NCI-H2171 (cell line): Measurements from ENCODE around the gene ORMDL3.
"Not testable (repeated sequence)": the region's sequence is repeated elsewhere in the genome, so short reads cannot be mapped to it uniquely, and the experiment has no call there.

ENCODE experiments used
- DNase-seq: peaks from one replicate; lab custom pipeline; 2025; lab: John Stamatoyannopoulos, UW

ORMDL3 gene

DNA sequence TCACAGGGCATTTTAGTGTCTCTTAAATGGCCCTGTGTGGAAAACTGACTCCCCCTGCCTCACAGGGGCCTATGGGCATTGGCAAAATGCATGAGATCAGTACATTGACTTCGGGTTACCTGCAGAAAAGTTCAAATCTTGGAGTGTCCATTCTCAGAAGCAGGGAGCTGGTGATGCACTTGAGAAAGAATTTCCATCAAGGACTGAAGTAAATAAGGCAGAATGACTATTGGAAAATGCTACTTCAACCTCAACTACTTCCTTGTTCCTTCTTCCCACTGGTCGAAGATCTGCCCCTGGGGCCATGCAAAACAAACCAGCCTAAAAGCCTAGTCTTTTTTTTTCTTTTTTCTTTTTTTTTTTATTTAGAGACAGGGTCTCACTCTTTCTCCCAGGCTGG, 21.6 kb upstream of the ORMDL3 start:
- DNase-seq: no peak

DNA sequence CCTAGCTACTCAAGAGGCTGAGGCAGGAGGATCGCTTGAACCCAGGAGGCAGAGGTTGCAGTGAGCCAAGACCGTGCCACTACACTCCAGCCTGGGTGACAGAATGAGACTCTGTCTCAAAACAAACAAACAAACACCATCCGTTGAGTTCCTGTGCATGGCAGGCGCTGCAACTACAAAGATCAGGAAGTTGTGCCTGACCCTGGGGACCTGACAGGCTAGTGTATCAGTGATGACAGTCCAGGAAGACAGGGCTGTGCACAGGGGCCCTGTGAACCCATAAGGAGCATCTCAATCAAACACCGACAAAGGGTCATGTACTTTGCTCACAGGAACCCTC, 21.1 kb upstream of the ORMDL3 start:
- not testable (repeated sequence) for DNase-seq

DNA sequence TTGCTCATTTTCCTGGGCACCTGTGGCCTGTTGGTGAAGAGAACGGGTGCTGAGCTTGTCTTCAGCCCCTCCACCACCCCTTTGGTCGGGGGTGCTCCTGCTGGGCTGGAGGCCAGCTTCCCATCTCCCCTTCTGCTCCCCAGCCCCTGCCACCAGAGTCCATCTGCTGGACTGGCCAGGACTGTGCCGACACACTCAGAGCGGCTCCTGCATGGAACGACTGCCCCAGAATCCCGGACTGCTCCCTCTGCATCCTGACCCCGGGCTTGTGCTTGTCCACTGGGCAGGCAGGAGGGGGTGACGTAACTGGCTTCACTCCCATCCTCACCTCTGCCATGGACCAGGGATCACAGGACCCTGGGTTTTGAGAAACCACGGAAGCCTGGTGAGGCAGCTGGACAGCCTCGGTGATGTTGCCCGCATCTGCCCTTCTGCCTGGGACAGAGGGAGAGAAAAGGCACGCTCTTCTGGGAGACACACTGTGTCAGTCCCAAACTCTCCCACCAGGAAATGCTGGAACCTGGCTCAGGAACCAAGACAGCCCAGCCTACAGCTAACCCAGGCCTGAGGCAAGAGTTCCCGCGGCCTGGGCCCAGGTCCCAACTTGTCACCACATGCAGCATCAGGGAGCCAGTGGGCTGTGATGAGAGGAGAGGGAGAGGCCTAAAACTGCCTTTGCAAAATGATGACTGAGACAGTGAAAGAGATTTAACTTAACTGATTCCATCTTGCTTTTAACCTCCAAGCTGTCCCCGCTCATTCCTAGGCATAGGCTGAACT, 19.3 kb upstream of the ORMDL3 start:
- no peak for DNase-seq

DNA sequence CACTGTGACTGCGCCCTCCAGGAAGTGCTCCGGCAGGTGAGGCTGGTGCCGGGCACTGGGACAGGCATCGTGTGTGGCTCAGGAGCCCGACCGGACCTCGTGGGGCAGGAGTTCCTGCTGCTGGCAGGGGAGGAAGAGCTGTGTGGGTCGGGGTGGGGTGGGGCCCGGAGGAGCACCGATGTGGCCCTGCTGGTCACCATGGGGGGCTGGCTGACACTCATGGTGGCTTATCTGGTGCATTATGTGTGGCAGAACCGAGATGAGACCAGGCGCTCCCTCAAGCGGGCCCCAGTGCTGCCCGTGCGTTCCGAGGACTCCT, 17.0 kb upstream of the ORMDL3 start:
- no peak for DNase-seq

DNA sequence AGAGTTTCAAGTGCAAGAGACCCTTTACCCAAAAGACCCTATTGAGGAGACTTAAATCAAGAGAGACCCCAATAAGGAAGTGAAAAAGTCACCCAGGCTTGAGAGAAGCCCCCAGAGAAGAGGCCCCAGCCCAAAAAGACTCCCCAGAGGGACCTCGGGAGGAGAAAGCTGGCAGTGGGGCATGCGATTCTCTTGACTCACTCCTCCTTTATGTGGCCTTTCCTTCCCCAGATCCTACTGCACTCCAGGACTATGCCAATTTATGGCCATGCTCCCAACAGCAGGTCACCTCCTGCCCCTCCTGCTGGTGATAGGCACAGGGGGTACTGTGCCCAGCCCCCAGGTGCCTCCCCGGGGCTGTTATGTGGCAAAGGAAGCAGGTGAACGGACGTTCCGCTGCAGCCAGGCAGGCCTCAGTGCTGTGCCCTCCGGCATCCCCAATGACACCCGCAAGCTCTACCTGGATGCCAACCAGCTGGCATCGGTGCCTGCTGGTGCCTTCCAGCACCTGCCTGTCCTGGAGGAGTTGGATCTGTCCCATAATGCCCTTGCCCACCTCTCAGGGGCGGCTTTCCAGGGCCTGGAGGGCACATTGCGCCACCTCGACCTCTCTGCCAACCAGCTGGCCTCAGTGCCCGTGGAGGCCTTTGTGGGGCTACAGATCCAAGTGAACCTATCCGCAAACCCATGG, 16.4 kb upstream of the ORMDL3 start:
- no peak for DNase-seq

DNA sequence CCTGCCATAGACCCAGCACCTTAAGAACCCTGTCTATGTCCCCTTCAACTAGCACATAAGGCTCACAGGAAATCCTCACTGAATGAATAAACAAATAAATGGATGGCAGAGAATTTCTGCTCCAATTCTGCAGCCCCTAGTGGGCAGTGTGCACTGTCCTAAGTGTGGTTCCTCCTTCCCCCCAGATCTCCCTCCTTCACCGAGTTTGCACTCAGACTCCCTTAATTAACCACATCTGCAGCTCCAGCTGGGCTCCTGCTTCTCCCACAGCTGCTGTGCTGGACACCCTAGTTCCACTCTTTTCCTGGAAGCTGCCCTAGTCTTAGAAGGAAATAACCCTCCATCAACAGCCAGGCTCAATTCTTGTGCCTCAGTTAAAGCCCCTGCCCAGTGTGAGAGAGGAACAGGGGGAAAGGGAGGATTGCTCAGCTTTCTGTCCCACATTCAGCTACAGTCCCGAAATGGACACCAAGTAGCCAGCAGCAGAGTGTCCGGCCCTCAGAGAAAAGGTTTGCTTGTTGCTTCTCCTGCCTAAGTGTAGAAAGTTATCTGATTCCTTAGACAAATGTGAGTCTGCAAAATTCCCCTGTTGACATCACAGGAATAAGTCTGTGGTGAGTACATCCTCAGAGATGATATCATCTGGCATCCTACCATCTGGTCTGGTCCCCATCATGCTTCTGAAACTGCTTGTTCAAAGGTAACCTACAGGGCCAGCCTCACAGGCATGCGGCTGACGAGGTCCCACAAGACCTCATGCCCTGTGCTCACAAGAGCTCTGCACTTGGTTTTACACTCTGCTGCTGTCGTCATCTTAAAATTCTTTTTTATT, 12.4 kb upstream of the ORMDL3 start:
- DNase-seq: peak; percentile 57

DNA sequence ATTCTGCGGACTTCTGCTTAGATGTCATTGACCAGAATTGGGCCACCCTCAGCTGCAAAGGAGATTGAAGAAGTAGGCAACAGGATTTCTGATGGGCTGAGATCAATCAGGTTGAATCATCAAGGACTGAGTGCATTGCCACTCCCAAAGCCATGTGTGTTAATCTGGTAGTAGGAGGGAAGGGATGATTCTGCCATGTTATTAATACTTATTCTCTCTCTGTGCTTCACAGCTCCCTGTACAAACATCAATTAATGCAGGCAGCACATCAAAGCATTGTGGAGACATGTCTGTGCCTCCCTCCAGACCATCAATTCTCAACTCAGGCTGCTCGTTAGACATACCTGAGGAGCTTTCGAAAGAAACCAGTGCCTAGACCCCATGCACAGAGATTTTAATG, 11.7 kb upstream of the ORMDL3 start:
- no peak for DNase-seq

DNA sequence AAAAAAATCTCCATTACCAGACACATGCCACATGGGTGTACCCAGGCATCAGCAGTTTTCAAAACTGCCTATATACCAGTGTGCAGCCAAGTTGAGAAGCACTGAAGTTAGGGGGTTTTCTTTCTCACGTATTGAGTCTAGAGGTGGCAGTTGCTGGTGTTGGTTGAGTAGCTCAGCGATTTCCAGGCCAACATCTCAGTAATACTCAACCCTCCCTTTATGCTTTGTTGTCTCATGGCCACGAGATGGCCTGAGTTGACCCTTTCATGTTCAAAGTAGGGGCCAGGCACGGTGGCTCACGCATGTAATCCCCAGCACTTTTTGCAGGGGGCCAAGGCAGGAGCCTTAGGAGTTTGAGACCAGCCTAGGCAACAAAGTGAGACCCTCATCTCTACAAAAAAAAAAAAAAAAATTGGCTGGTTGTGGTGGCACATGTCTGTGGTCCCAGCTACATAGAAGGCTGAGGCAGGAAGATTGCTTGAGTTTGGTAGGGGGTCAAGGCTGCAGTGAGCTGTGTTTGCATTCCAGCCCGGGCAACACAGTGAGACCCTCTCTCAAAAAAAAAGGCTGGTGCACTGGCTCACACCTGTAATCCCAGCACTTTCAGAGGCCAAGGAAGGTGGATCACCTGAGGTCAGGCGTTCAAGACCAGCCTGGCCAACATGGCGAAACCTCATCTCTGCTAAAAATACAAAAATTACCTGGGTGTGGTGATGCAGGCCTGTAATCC, 10.9 kb upstream of the ORMDL3 start:
- DNase-seq: no peak

DNA sequence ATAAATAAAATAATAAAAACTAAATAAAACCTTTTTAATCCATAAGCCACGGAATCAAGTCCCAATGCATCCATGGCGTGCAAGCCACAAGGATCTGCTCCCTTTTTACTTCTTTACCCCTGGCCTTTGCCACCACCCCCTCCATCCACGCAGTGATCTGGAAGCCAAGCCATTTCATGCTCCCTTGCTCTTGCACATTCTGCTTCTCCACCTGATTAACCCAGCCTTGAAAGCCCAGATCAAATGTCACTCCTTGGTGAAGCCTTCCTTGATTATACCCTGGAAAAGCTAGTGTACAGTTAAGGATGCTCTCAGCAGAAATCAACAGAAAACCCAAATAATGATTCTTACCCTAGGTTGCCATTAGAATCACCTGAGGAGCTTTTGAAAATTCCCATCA, 10.0 kb upstream of the ORMDL3 start:
- DNase-seq: peak; percentile 76

DNA sequence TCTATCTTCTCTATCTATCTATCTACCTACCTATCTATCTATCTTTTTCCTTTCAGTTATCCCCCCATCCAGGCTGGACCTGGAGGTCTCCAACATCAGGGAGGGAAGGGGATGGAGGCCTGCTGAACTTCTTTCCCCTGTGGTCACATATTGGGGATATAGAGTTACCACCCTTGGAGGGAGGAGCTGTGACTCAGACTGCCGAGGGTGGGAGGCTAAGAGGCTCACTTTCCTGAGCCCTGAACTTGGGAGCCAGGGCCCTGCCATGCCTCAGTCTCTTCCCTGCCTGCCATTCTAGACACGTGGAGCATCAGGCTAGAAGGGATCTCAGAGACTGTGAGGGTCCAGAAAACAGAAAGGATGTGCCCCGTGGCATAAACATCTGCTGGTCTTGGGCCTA, 8.5 kb upstream of the ORMDL3 start:
- no peak for DNase-seq

DNA sequence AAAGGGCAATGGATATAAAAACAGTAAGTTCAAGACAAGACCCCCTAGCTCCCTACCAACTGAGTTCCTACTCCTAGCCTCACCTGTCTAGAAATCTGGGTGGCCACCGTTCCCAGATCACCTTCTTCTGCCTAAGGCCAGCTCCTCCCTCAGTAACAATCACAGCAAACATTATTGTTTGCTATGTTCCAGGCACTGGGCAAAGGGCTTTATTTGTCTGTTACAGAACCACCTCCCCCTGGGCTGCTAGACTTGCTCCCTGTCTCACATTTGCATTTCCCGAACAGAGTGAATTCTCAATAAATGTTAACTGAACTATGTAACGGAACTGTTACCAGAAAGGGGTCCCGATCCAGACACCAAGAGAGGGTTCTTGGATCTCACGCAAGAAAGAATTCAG, 6.9 kb upstream of the ORMDL3 start:
- DNase-seq: no peak

DNA sequence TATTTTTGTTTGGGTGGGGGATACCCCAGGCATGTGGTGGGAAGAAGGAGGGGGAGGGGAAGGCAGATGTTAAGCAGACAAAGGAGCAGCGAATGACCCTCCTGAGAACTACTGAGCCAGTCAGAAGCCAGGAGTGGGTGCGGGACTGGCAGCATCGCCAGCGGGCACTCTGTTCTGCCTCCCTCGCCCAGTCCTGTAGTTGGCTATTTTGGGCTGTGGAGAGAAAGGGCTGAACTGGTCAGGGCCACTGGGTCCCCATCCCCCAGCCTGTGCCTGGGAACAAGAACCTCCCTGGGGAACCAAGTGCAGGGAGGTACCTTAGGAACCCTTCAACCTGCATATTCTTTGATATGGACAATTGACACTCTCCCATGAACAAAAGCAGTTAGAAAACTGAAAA, 6.5 kb upstream of the ORMDL3 start:
- DNase-seq: no peak

DNA sequence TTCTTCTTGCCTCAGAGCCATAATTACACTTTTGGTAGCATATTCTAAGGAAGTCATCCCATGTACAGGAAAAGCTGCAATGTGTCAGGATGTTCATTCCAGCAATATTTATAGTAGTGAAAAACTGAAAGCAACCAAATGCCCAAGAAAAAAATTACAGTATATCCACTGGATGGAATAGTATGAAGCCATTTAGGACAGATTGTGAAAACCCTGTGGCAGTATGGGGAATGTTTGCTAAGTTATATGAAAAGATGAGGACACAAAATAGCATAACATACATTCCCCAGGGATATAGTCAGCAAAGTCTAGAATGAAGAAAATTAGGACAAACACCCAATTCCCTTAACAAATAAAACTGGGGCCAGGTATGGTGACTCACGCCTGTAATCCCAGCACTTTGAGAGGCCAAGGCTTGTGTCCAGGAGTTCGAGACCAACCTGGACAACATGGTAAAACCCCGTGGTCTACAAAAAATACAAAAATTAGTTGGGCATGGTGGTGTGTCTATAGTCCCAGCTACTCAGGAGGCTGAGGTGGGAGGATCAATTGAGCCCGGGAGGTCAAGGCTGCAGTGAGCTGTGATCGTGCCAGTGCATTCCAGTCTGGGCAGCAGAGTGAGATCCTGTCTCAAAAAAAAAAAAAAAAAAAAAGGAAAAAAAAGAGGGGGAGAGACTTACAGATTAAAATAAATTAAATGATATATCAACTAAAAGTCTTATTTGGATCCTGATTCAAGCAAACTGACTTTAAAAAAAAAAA, 2.4 kb upstream of the ORMDL3 start:
- no peak for DNase-seq

DNA sequence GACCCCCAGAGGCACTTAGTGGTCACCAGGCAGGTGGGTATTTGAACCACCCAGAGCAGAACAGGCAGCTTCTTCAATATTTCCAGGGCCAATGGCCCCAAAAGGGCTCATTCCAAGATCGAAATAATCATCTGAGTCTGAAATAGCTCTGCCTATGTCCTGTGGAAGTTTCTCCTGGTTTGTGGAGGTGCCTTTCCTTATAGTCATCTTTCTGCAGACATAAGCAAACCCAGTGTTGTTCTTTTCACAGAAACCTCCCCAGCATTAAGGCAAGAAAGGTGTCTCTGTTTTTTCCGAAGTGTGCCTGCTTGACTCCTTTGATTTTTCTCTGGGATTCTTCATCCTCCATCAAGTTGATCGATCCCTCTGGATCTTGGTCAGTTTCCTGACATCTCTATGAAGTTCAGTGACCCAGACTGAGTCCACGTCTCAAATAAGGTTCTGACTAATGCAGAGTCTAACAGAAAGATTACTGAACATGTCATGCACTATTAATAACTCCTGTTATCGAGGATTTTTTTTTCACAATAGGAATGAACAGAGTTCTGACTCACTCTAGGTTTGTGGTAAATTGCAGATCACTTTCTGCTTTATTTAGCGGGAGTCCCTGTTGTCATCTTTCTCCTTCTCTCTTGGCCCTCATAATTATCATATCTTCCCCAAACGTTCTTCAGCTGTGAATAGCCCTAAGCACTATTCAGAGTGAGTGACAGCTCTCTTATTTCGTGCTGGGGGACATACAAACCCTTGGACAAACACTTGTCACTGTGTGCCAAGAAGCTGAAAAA, 1.7 kb upstream of the ORMDL3 start:
- no peak for DNase-seq

DNA sequence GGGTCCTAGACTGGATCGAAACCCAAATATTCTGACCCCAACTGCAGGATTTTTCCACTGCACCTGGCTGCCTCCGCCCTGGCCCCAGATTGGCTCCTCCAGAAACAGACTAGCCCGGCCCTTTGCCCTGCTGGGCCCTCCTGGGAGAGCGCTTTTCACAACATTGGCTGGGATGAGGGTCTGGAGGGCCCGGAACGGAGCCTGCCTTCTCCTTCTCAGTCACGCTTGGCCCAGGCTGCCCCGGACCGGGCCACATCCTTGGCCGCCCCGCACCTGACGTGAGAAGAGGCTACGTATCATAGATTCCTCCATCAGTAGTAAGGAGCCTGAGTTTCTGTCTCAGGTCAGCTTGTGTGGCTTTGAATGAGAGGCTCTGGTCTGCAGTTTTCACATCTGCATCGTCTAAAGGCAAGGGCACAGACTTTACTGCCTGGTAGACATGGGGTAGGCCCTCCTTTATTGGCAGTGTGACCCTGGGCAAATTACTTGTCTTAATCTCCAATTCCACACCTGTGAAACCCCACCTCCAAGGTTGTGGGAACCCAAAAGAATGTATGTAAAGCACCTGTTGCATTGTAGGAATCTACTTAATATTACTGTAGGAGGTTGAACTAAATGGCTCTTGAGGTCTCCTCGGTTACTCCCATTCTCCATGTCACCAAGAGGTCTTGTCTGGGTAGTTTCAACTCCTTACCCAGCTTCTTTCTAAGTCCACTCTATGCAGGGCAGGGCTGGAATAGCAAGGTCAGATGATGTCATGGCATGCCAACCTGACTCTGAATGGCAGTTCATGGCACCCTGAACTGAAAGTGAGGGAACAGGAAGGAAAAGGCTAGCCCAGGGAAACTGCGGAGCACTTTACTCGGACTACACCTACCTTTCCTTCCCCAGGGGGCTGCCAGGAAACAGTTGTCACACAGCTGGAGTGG, 792 bp upstream of the ORMDL3 start:
- DNase-seq: no peak

DNA sequence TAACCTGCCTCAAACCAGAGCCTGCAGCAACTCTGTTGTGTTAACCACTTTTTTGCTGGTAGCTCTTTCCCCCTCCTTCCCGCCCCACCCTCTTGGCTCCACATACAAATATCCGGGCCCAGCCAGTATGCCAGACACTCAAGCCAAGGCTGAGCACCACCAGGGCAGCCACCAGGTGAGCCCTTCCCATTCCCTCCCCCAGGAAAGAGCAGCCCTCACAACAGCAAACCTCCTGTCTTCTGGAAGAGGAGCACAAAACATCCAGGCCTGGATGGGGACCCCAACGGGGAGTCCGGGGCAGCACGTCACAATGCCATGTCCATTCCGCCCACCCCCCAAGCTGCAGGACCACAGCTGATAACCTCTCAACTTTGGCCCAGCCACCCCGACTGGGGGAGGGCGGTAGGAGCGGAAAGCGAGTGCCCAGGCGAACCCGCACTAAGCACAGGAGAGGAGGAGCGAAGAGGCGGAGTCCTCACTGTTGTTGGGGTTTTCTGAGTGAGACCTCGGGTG, 757 bp downstream of the ORMDL3 start:
- DNase-seq: no peak

DNA sequence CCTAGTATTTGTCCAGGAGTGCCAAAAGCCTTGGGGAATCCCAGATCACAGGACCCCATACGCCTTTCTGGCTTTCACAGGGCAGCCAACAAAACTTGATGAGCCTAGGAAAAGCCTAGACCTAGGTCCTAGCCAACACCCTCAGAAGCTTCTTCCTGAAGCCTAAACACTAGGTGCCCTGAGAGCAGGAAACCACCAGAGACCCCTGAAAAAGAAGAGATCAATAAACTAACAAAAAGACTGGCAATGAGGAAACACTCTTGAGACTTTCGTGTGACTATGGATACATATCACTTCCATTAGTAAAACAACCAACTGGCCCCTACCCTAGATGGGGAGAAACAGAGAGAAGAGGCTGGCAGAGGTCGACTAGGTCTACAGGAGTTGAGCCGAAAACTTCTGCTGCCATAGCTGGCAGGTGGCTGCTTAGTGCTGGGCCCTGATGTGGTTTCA, 1.2 kb downstream of the ORMDL3 start:
- no peak for DNase-seq

DNA sequence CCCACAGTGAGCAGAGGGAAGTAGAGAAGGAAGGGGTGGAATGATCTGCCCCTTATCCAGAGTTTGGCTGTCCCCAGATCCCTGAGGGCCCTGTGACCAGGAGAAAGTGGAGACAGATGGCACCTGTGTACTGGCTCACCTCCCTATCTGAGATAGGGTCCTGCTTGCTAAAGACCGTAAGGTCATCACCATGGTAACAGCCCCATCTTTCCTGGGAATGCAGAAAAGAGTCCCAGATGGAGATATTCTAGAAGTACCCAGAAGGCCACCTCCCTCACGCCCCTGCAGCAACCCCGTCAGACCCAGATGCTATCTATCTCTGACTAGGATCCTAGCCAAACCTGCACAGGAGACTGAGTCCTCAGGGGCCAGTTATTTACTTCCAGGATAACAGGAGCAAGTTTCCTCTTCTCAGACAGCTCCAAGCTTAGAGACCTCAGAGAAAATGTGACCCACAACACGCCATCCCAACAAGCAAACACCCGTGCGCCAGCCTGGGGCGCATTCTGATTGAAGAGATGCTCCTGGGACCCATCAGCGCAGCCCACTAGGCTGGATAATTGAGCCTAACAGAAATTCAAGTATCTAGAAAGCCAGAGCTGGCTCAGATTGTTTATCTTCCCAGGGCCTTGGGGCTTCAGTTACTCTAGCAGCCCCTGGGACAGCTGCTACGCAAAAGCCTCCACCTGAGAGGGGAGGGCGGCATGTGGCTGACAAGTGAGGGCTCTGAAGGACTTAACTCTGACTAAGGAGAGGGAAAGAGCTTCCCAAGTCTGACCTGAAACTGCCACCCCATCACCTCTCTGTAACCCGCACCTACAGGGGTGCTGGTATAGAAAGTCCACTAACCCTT, 1.9 kb downstream of the ORMDL3 start:
- DNase-seq: peak; percentile 78

DNA sequence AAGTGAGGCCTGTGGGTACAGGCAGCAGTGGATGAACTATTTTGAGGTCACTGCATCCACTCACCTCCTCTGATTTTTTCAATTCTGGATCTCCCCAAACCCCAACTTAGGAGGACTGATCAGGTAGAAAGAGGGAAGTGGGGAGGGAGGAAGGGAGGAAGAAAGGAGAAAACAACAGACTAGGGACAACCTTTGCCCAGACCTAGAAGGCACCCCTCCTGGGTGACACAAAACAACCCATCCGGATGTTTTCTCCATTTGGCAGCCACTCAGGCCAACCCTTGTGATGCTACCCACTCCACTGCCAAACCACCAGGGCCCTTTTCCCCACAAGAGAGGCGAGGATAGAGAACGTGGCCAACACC, 2.7 kb downstream of the ORMDL3 start:
- DNase-seq: no peak
